HFF-Myc (cell line): Measurements from ENCODE around the gene GRID1.

ENCODE experiments used
- DNase-seq: peaks from one replicate; pipeline ENCODE4 v3.0.0-alpha.2; 2011; ENCODE audit warnings: low read depth; ENCODE audit errors: extremely low read depth
- H3K4me3 ChIP-seq: replicated peaks from 2 replicates; pipeline ENCODE4 v1.5.1; 2011; ENCODE audit warnings: low read depth, mild to moderate bottlenecking, control low read depth, low read length
- CTCF ChIP-seq: IDR thresholded peaks from 2 replicates; pipeline ENCODE4 v1.5.1; 2012; ENCODE audit warnings: mild to moderate bottlenecking, low read depth, low read length, control low read depth; ENCODE audit errors: missing control alignments

GRID1 gene

GRCh38 chr10:85993840-85994507 is 372.6 kb downstream of the GRID1 start:
- no peak overlapping the region for H3K4me3 ChIP-seq
- no peak for TF ChIP-seq CTCF
- DNase-seq: no peak

GRCh38 chr10:85993140-85993539 is 373.5 kb downstream of the GRID1 start:
- no peak for DNase-seq
- no peak overlapping the region for H3K4me3 ChIP-seq
- no peak for TF ChIP-seq CTCF

GRCh38 chr10:85992324-85992723 is 374.3 kb downstream of the GRID1 start:
- DNase-seq: no peak
- no peak for TF ChIP-seq CTCF
- no peak overlapping the region for H3K4me3 ChIP-seq

GRCh38 chr10:85986777-85987176 is 379.8 kb downstream of the GRID1 start:
- DNase-seq: no peak
- TF ChIP-seq CTCF: no peak
- no peak overlapping the region for H3K4me3 ChIP-seq

GRCh38 chr10:85983051-85983450 is 383.5 kb downstream of the GRID1 start:
- no peak overlapping the region for H3K4me3 ChIP-seq
- no peak for TF ChIP-seq CTCF
- no peak for DNase-seq

- no peak overlapping the region for H3K4me3 ChIP-seq
- DNase-seq: no peak
- TF ChIP-seq CTCF: no peak
Observed at GRCh38 chr10:85979598-85979997, 387.0 kb downstream of the GRID1 start.
